HEK293 (cell line): ENCODE results near the gene SLC25A41.

Experiments
- CTCF ChIA-PET: fragments of 350-600 bp; formaldehyde crosslinking; extraction: SDS; loops from one replicate; lab custom pipeline; 2021; ENCODE audit warnings: antibody characterized with exemption; lab: Yijun Ruan, JAX
- POLR2A ChIA-PET: fragments of 300-600 bp; formaldehyde crosslinking; extraction: SDS; loops from one replicate; lab custom pipeline; 2020; ENCODE audit warnings: antibody characterized with exemption, inconsistent platforms; lab: Yijun Ruan, JAX
- H3K27ac ChIP-seq: fragments of 200-500 bp; sonication (Bioruptor generic); 2 replicates; pipeline ENCODE4 v1.5.1; 2014; ENCODE audit warnings: low read depth, low read length, control low read depth, inconsistent platforms; ENCODE audit errors: extremely low read depth
- H3K36me3 ChIP-seq, 2 experiments: fragments of 200-500 bp in 1 of 2; sonication (Bioruptor generic) in 1 of 2; 1 replicate in 1 of 2; 2 replicates in 1 of 2; pipeline ENCODE4 v1.5.1; 2014 to 2017; ENCODE audit warnings: inconsistent platforms in 2 of 2, low read length in 2 of 2; ENCODE audit not compliant: control insufficient read depth in 2 of 2, insufficient read depth in 1 of 2
- H3K4me1 ChIP-seq: fragments of 200-500 bp; sonication (Bioruptor generic); 2 replicates; pipeline ENCODE4 v1.5.1; 2014; ENCODE audit warnings: mild to moderate bottlenecking, low read length, inconsistent platforms; ENCODE audit not compliant: control insufficient read depth, insufficient read depth
- H3K4me3 ChIP-seq: 2 replicates; pipeline ENCODE4 v1.5.1; 2011; ENCODE audit warnings: low read depth, mild to moderate bottlenecking, control low read depth, low read length, moderate library complexity
- H3K9me3 ChIP-seq: fragments of 200-500 bp; sonication (Bioruptor generic); 2 replicates; pipeline ENCODE4 v1.5.1; 2014; ENCODE audit warnings: low read depth, low read length, inconsistent platforms; ENCODE audit not compliant: control insufficient read depth, insufficient read depth
- HOXA7 ChIP-seq: sonication (generic); formaldehyde crosslinking; IDR thresholded peaks from 2 replicates; pipeline ENCODE4 v1.8.1; 2022; ENCODE audit warnings: missing genetic modification reagents, borderline replicate concordance
- KLF1 ChIP-seq: fragments of 450-650 bp; formaldehyde crosslinking; IDR thresholded peaks from 2 replicates; pipeline ENCODE4 v1.5.1; 2016; ENCODE audit warnings: missing biosample characterization, missing genetic modification characterization
- KLF16 ChIP-seq: fragments of 450-650 bp; formaldehyde crosslinking; IDR thresholded peaks from 2 replicates; pipeline ENCODE4 v1.5.1; 2017; ENCODE audit warnings: missing biosample characterization, missing genetic modification characterization
- RBAK ChIP-seq: fragments of 450-650 bp; formaldehyde crosslinking; IDR thresholded peaks from 2 replicates; pipeline ENCODE4 v1.5.1; 2016; ENCODE audit warnings: missing biosample characterization, missing genetic modification characterization
- SCRT2 ChIP-seq: fragments of 450-650 bp; formaldehyde crosslinking; IDR thresholded peaks from 2 replicates; pipeline ENCODE4 v1.5.1; 2016; ENCODE audit warnings: missing biosample characterization, missing genetic modification characterization
- WT1 ChIP-seq: fragments of 450-650 bp; formaldehyde crosslinking; IDR thresholded peaks from 2 replicates; pipeline ENCODE4 v1.5.1; 2016; ENCODE audit warnings: missing biosample characterization, missing genetic modification characterization
- ZBTB11 ChIP-seq: fragments of 450-650 bp; formaldehyde crosslinking; conservative IDR thresholded peaks from 2 replicates; pipeline ENCODE4 v1.5.1; 2016; ENCODE audit warnings: low read depth, missing biosample characterization, missing genetic modification characterization
- ZBTB20 ChIP-seq: fragments of 450-650 bp; formaldehyde crosslinking; IDR thresholded peaks from 2 replicates; pipeline ENCODE4 v1.5.1; 2016; ENCODE audit warnings: missing biosample characterization, missing genetic modification characterization
- ZBTB7A ChIP-seq: fragments of 450-650 bp; formaldehyde crosslinking; IDR thresholded peaks from 2 replicates; pipeline ENCODE4 v1.5.1; 2016; ENCODE audit warnings: low read depth, missing biosample characterization, missing genetic modification characterization
- ZBTB8A ChIP-seq: fragments of 450-650 bp; formaldehyde crosslinking; IDR thresholded peaks from 2 replicates; pipeline ENCODE4 v1.5.1; 2016; ENCODE audit warnings: missing biosample characterization, missing genetic modification characterization
- ZFP37 ChIP-seq: fragments of 450-650 bp; formaldehyde crosslinking; IDR thresholded peaks from 2 replicates; pipeline ENCODE4 v1.5.1; 2016; ENCODE audit warnings: missing biosample characterization, missing genetic modification characterization
- ZNF121 ChIP-seq: fragments of 450-650 bp; formaldehyde crosslinking; IDR thresholded peaks from 2 replicates; pipeline ENCODE4 v1.5.1; 2016; ENCODE audit warnings: missing biosample characterization, missing genetic modification characterization
- ZNF16 ChIP-seq: fragments of 450-650 bp; formaldehyde crosslinking; IDR thresholded peaks from 2 replicates; pipeline ENCODE4 v1.5.1; 2016; ENCODE audit warnings: low read depth, missing biosample characterization, missing genetic modification characterization
- ZNF174 ChIP-seq: fragments of 450-650 bp; formaldehyde crosslinking; IDR thresholded peaks from 2 replicates; pipeline ENCODE4 v1.5.0; 2017; ENCODE audit warnings: missing biosample characterization, mild to moderate bottlenecking, missing genetic modification characterization
- ZNF175 ChIP-seq: fragments of 450-650 bp; formaldehyde crosslinking; IDR thresholded peaks from 2 replicates; pipeline ENCODE4 v1.5.1; 2016; ENCODE audit warnings: missing biosample characterization, missing genetic modification characterization
- ZNF2 ChIP-seq: fragments of 450-650 bp; formaldehyde crosslinking; IDR thresholded peaks from 2 replicates; pipeline ENCODE4 v1.5.1; 2016; ENCODE audit warnings: missing biosample characterization, missing genetic modification characterization
- ZNF366 ChIP-seq: fragments of 450-650 bp; formaldehyde crosslinking; conservative IDR thresholded peaks from 2 replicates; pipeline ENCODE4 v1.5.1; 2016; ENCODE audit warnings: missing biosample characterization, missing genetic modification characterization
- ZNF37A ChIP-seq: fragments of 450-650 bp; IDR thresholded peaks from 2 replicates; pipeline ENCODE4 v1.5.1; 2018; ENCODE audit warnings: missing biosample characterization, missing genetic modification characterization
- ZNF510 ChIP-seq: fragments of 450-650 bp; formaldehyde crosslinking; IDR thresholded peaks from 2 replicates; pipeline ENCODE4 v1.5.1; 2018; ENCODE audit warnings: mild to moderate bottlenecking, missing genetic modification characterization, missing biosample characterization; ENCODE audit not compliant: insufficient replicate concordance
- ZNF560 ChIP-seq: fragments of 450-650 bp; formaldehyde crosslinking; IDR thresholded peaks from 2 replicates; pipeline ENCODE4 v1.5.1; 2017; ENCODE audit warnings: missing biosample characterization, missing genetic modification characterization, borderline replicate concordance
- ZNF596 ChIP-seq: fragments of 450-650 bp; IDR thresholded peaks from 2 replicates; pipeline ENCODE4 v1.5.0; 2018; ENCODE audit warnings: missing biosample characterization, mild to moderate bottlenecking, missing genetic modification characterization, moderate library complexity
- ZNF610 ChIP-seq: fragments of 450-650 bp; formaldehyde crosslinking; IDR thresholded peaks from 2 replicates; pipeline ENCODE4 v1.5.1; 2016; ENCODE audit warnings: missing biosample characterization, missing genetic modification characterization, borderline replicate concordance
- ZNF623 ChIP-seq: fragments of 450-650 bp; formaldehyde crosslinking; IDR thresholded peaks from 2 replicates; pipeline ENCODE4 v1.5.1; 2016; ENCODE audit warnings: missing biosample characterization, missing genetic modification characterization
- ZNF639 ChIP-seq: fragments of 450-650 bp; formaldehyde crosslinking; IDR thresholded peaks from 2 replicates; pipeline ENCODE4 v1.5.1; 2016; ENCODE audit warnings: missing biosample characterization, missing genetic modification characterization
- ZNF701 ChIP-seq: fragments of 450-650 bp; formaldehyde crosslinking; IDR thresholded peaks from 2 replicates; pipeline ENCODE4 v1.5.1; 2016; ENCODE audit warnings: missing biosample characterization, missing genetic modification characterization
- ZNF76 ChIP-seq: fragments of 450-650 bp; formaldehyde crosslinking; IDR thresholded peaks from 2 replicates; pipeline ENCODE4; 2016; ENCODE audit warnings: low read depth, missing biosample characterization, missing genetic modification characterization, borderline replicate concordance
- ZNF785 ChIP-seq: fragments of 450-650 bp; formaldehyde crosslinking; IDR thresholded peaks from 2 replicates; pipeline ENCODE4 v1.5.1; 2016; ENCODE audit warnings: missing biosample characterization, missing genetic modification characterization
- TF ChIP-seq, protein P1 (sequence below): fragments of 450-650 bp; formaldehyde crosslinking; IDR thresholded peaks from 2 replicates; pipeline ENCODE4 v1.5.1; 2017; ENCODE audit warnings: missing biosample characterization, mild to moderate bottlenecking, missing genetic modification characterization, moderate library complexity

SLC25A41 gene

DNA sequence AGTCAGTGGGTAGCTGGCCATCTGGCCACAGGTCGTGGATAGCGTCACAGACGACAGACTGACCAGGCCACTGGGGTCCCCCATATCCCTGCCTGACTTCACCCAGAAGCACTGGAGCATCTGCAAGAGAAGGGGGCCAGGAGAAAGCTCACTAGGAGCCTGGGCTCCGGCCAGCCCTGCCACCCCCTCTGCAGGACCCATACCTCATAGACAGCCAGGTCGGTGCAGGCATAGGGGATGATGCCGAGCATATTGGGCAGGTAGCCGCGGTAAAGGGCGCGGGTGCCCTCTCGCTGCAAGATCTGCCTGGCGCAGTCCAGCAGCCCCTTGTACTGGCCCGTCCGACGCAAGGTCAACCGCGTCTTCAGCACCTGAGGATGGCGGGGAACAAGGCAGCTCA, 6.4 kb downstream of the SLC25A41 start:
- peaks cover 7% of the 10 kb centered on the region for H3K4me1 ChIP-seq
- no peak overlapping the region for H3K27ac ChIP-seq
- POLR2A ChIA-PET = interaction anchor here (1.0 kb wide), 1 partner anchor 32 kb away, joined by 4 read pairs; the partner anchor contains the start of gene SLC25A23
- no peaks in the 10 kb centered on the region for H3K9me3 ChIP-seq
- CTCF ChIA-PET = interaction anchor here (0.5 to 1.3 kb wide), 2 partner anchors 209 to 661 kb away, joined by 3 read pairs; no protein-coding TSS in a partner anchor
- H3K36me3 ChIP-seq = peaks cover 1 to 13% of the 10 kb centered on the region in 2 experiments; a peak in 1 of 3 replicates
- no peak overlapping the region for H3K4me3 ChIP-seq
- no peak for TF ChIP-seq ZBTB11 (tag by site-specific recombination)
- no peak for TF ChIP-seq ZNF121 (tag by site-specific recombination)
- TF ChIP-seq ZNF16 (tag by site-specific recombination) = no peak
- TF ChIP-seq ZBTB20 (tag by site-specific recombination) = no peak
- TF ChIP-seq ZBTB8A (tag by site-specific recombination) = no peak
- TF ChIP-seq KLF1 = no peak
- no peak for TF ChIP-seq ZNF37A (tag by site-specific recombination)
- TF ChIP-seq ZNF76 (tag by site-specific recombination) = no peak
- no peak for TF ChIP-seq SCRT2 (tag by site-specific recombination)
- TF ChIP-seq KLF16 (tag by site-specific recombination) = no peak
- TF ChIP-seq ZNF596 (tag by site-specific recombination) = no peak
- TF ChIP-seq ZFP37 = no peak
- no peak for TF ChIP-seq HOXA7 (CRISPR knock-in tag)
- TF ChIP-seq ZBTB7A = no peak
- TF ChIP-seq, protein P1, sequence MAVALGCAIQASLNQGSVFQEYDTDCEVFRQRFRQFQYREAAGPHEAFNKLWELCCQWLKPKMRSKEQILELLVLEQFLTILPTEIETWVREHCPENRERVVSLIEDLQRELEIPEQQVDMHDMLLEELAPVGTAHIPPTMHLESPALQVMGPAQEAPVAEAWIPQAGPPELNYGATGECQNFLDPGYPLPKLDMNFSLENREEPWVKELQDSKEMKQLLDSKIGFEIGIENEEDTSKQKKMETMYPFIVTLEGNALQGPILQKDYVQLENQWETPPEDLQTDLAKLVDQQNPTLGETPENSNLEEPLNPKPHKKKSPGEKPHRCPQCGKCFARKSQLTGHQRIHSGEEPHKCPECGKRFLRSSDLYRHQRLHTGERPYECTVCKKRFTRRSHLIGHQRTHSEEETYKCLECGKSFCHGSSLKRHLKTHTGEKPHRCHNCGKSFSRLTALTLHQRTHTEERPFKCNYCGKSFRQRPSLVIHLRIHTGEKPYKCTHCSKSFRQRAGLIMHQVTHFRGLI (tag by site-specific recombination) = no peak
- TF ChIP-seq RBAK (tag by site-specific recombination) = no peak
- TF ChIP-seq, all 188 proteins: peak for 0

DNA sequence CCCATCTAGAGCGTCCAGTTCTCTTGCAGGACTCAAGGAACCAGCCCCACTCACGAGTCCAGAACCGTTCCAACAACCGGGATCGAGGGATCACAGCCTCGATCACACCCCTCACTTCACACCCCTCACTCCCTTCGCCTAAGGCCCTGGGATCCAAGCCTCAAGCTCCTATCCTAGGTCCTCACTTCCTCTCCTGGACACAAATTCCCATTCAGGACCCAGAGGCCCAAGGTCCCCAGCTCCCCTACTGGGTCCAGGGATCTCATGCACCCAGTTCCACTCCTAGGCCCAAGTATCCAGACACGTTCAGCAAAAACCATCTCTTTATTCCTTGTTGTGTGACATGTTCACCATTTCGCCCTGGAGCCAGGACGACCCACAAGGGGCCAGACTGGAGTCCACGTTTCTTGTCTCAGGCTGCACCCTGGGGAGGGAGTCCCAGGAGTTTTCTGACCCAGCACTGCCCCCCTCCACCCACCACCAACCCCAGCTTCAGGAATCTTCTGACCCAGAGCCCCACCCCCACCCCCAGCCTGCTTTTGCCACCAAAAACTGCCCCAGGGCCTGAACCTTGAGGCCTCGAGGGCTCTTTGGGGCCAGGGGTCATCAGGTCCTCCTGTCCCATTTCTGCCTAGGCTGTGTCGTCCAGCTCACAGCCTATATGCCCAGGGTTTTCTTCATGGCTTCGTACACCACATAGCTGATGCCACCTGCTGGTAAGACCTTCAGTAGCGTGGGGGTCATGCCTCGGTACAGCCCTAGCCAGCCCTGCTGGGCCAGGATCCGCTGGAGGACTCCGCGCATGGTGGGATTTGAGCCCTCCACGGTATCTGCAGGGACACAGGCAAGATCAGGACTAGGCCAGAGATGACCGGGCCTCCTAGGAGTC, 7.6 kb downstream of the SLC25A41 start:
- peaks cover 4 to 24% of the 10 kb centered on the region in 2 experiments; a peak in 1 of 3 replicates for H3K36me3 ChIP-seq
- H3K4me1 ChIP-seq = peaks cover 7% of the 10 kb centered on the region
- ChIA-PET CTCF (interaction anchor here (0.6 to 1.3 kb wide), 6 partner anchors 207 to 1218 kb away, joined by 3 to 7 read pairs (median 4); no protein-coding TSS in a partner anchor), POLR2A (interaction anchor here (1.0 to 2.1 kb wide), 9 partner anchors 9 to 312 kb away, joined by 4 to 25 read pairs (median 7); partner anchors contain the start of genes ALKBH7, GPR108, GTF2F1 and SLC25A23)
- no peak overlapping the region for H3K4me3 ChIP-seq
- no peaks in the 10 kb centered on the region for H3K9me3 ChIP-seq
- H3K27ac ChIP-seq = peak overlapping the region; percentile 50
- TF ChIP-seq ZNF175 (tag by site-specific recombination) (no peak), ZNF639 (tag by site-specific recombination) (0 out of 2 replicates have a peak, but pooled peaks have one; percentile 8), ZNF174 (tag by site-specific recombination) (no peak), ZNF366 (tag by site-specific recombination) (peak; percentile 45; the same call in 1 of the 2 replicates), ZNF610 (tag by site-specific recombination) (0 out of 2 replicates have a peak, but pooled peaks have one; percentile 3), ZNF560 (tag by site-specific recombination) (no peak), ZNF510 (tag by site-specific recombination) (no peak), ZNF785 (tag by site-specific recombination) (0 out of 2 replicates have a peak, but pooled peaks have one; percentile 44), ZNF701 (tag by site-specific recombination) (peak; percentile 43; the same call in 1 of the 2 replicates), WT1 (tag by site-specific recombination) (0 out of 2 replicates have a peak, but pooled peaks have one; percentile 11), ZNF2 (peak; percentile 59), ZNF596 (tag by site-specific recombination) (no peak), ZNF623 (tag by site-specific recombination) (0 out of 2 replicates have a peak, but pooled peaks have one; percentile 12)
